Kidney (tissue), 14 donors: ENCODE measurements around the gene SORBS2. TPM values are rescaled to one million over a fixed set of nuclear protein-coding genes. Genes with fewer than 3 reads are reported as not detected.
A peak's percentile ranks its signal among the peaks of the same experiment; 100 is the strongest.

Experiments used
- DNase-seq, 5 donors: peaks; one replicate each; pipeline ENCODE4 v3.0.0-alpha.2; 2013 to 2020
- FAIRE-seq: peaks from 2 replicates; lab custom pipeline; 2012; peaks lifted over from hg19 to GRCh38; lab: Jason Lieb, UNC
- H3K27ac ChIP-seq, 2 donors: one replicate each; pipeline ENCODE4 v1.7.0; 2013; ENCODE audit warnings: low read depth in 2 of 2, low read length in 2 of 2, inconsistent platforms in 1 of 2
- H3K27me3 ChIP-seq: one replicate; pipeline ENCODE4 v1.7.1; 2013; ENCODE audit warnings: low read length, inconsistent platforms; ENCODE audit not compliant: control insufficient read depth, insufficient read depth
- H3K36me3 ChIP-seq, 3 donors: one replicate each; pipeline versions ENCODE4 v1.7.0 to v1.7.1; 2013; ENCODE audit warnings: low read length in 3 of 3, control low read depth in 1 of 3, inconsistent platforms in 1 of 3; ENCODE audit not compliant: insufficient read depth in 3 of 3, control insufficient read depth in 2 of 3
- H3K4me1 ChIP-seq, 3 donors: one replicate each; pipeline versions ENCODE4 v1.7.0 to v1.7.1; 2013; ENCODE audit warnings: low read length in 3 of 3, inconsistent platforms in 1 of 3, low read depth in 1 of 3; ENCODE audit not compliant: control insufficient read depth in 2 of 3, insufficient read depth in 2 of 3
- H3K4me3 ChIP-seq, 3 donors: one replicate each; pipeline versions ENCODE4 v1.7.0 to v1.8.1; 2013; ENCODE audit warnings: low read length in 3 of 3, control low read depth in 1 of 3, inconsistent platforms in 1 of 3
- H3K9ac ChIP-seq, 3 donors: one replicate each; pipeline versions ENCODE4 v1.7.0 to v1.7.1; 2013; ENCODE audit warnings: low read length in 3 of 3, control low read depth in 1 of 3, inconsistent platforms in 1 of 3
- H3K9me3 ChIP-seq, 3 donors: one replicate each; pipeline versions ENCODE4 v1.7.0 to v1.7.1; 2013; ENCODE audit warnings: low read length in 3 of 3, control low read depth in 1 of 3, inconsistent platforms in 1 of 3; ENCODE audit not compliant: control insufficient read depth in 2 of 3, insufficient read depth in 1 of 3
- CTCF ChIP-seq: IDR thresholded peaks from 3 replicates; pipeline ENCODE4 v1.5.1; 2012; ENCODE audit warnings: mild to moderate bottlenecking, moderate library complexity, borderline replicate concordance; ENCODE audit not compliant: insufficient read depth; ENCODE audit errors: extremely low read depth
- intact Hi-C: fragments of 100-400 bp; cut with DNase I; formaldehyde crosslinking; loops from one replicate; pipeline ENCODE4 v1.11.1; 2022
- polyA plus RNA-seq: library from polyadenylated mRNA; stranded (reverse); fragments of 350-450 nt; fragmentation: Illumina TruSeq; extraction: RNeasy Lipid Tissue Mini Kit (QIAGEN cat#74804); gene quantifications from one replicate; pipeline ENCODE4 v1.2.3, GENCODE V29; 2014; ENCODE audit warnings: low read depth, low replicate concordance; ENCODE audit not compliant: insufficient read depth
- total RNA-seq: library from RNA; stranded (reverse); fragmentation: NEBNext Ultra II Directional; extraction: Animal tissue kit (Norgen Biotek cat#: 25700); gene quantifications from one replicate; pipeline ENCODE4 v1.2.1, GENCODE V29; 2021
- donor health status: control.
- donor health status: control.
- donor health status: control.
- donor health status: control.
- donor health status: control.
- donor health status: DM: yes; HTN: yes; CAD: no.
- donor health status: Normal renal cell carcinoma (clear cell type).

The SORBS2 gene
- total and polyA plus RNA-seq, 2 donors from 2014 or later: 26.0 to 127 TPM

GRCh38 chr4:185637163-185637875 is 174.7 kb downstream of the SORBS2 start:
- H3K27me3 ChIP-seq: no peaks in the 10 kb centered on the region
- H3K9me3 ChIP-seq: peaks cover 0 to 4% (median 0%) of the 10 kb centered on the region in 3 donors
- no peak for TF ChIP-seq CTCF
- intact Hi-C loops: no loop called here
- H3K36me3 ChIP-seq: peaks cover 2 to 16% (median 3%) of the 10 kb centered on the region in 3 donors
- no peak for DNase-seq
- H3K4me1 ChIP-seq: peaks cover 0 to 2% (median 2%) of the 10 kb centered on the region in 3 donors
- H3K4me3 ChIP-seq: no peak overlapping the region
- H3K27ac ChIP-seq: no peak overlapping the region
- no peak overlapping the region for H3K9ac ChIP-seq
- no peak for FAIRE-seq

- FAIRE-seq (no peak), DNase-seq (no peak)
- Histone ChIP-seq H3K4me1 (no peaks in the 10 kb centered on the region), H3K4me3 (no peak overlapping the region), H3K27me3 (no peaks in the 10 kb centered on the region), H3K27ac (no peak overlapping the region), H3K9me3 (peaks cover 0 to 4% (median 0%) of the 10 kb centered on the region in 3 donors), H3K36me3 (peaks cover 2 to 19% (median 4%) of the 10 kb centered on the region in 3 donors), H3K9ac (no peak overlapping the region)
- intact Hi-C loops: no loop called here
- peak; percentile 30 for TF ChIP-seq CTCF
Measured at GRCh38 chr4:185634066-185634652, 177.8 kb downstream of the SORBS2 start.

DNA sequence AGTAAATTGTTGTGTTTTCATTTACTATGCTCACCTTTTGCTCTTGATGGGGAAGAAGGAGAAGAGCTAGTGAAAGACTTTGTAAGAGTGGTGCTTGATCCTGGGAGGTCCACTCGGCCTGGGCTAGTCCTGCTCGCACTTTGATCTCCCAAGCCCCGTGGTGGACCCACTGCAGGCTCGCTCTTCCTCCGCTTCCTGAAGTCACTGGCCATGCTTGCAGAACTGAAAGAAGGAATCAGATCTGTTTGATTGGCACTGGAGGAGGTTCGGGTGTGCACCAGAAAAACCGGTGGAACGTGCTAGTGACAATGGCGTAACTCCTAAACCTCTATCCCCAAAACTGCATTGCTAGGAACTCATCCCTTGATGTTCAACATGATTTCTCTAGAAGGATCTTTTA is 185.2 kb downstream of the SORBS2 start:
- Histone ChIP-seq H3K9ac (no peak overlapping the region), H3K27ac (no peak overlapping the region), H3K4me3 (no peak overlapping the region), H3K4me1 (no peaks in the 10 kb centered on the region), H3K27me3 (no peaks in the 10 kb centered on the region), H3K36me3 (peaks cover 0 to 35% (median 11%) of the 10 kb centered on the region in 3 donors), H3K9me3 (no peaks in the 10 kb centered on the region)
- no peak for DNase-seq
- TF ChIP-seq CTCF: no peak
- FAIRE-seq: no peak
- intact Hi-C loops: no loop called here
